ENCODE data around the gene PTPN4. TPM values are rescaled to one million over a fixed set of nuclear protein-coding genes. Genes with fewer than 3 reads are reported as not detected.

Gene PTPN4
- total and polyA plus RNA-seq, 2 of the 13 experiments (the other 11 are each of a cell fraction or from before 2014, with no cell fraction given), result 20.3 to 34.6 TPM

- TF ChIP-seq ETS1 (CRISPR knock-in tag; IDR thresholded peaks at IDR 0.05), result no peak
- no peak for TF ChIP-seq THYN1 (CRISPR knock-in tag; IDR thresholded peaks at IDR 0.05; ENCODE audit: borderline replicate concordance, low read depth)
These were observed 54.5 kb downstream of the PTPN4 start (continued) for GRCh38 chr2:119814216-119814615.

GRCh38 chr2:119818792-119819191, 59.1 kb downstream of the PTPN4 start:
- BruUV-seq (replicated peaks), result no TSS peak
- Histone ChIP-seq H3K27ac (ENCODE audit: extremely low read length, insufficient read depth, low read length) (peak overlapping the region; percentile 30), H3K9me3 (ENCODE audit: low read length) (no peaks in the 10 kb centered on the region), H2AFZ (ENCODE audit: low read length) (no peak overlapping the region), H4K20me1 (ENCODE audit: insufficient read depth, low read length) (0 out of 2 replicates have a peak, but pooled peaks cover 7% of the 10 kb centered on the region), H3K27me3 (ENCODE audit: control insufficient read depth in 1 of 2, insufficient read depth in 2 of 2, low read length in 2 of 2) (no peaks in the 10 kb centered on the region), H3K4me2 (ENCODE audit: low read depth, low read length) (no peak overlapping the region), H3K9ac (ENCODE audit: insufficient read depth, low read depth, low read length) (no peak overlapping the region), H3K36me3 (replicated peaks in 1 of 2; ENCODE audit: control insufficient read depth in 1 of 2, insufficient read depth in 2 of 2, low read length in 2 of 2) (peaks cover 0 to 6% of the 10 kb centered on the region in 2 experiments; a peak in 2 of 5 replicates), H3K4me1 (ENCODE audit: insufficient read depth, low read length) (peaks cover 24% of the 10 kb centered on the region), H3K4me3 (replicated peaks in 1 of 3; ENCODE audit: insufficient read depth in 1 of 3, low read depth in 2 of 3, low read length in 3 of 3) (no peak overlapping the region), H3K79me2 (ENCODE audit: insufficient read depth, low read length) (peaks cover 13% of the 10 kb centered on the region)
- ChIA-PET CTCF (ENCODE audit: low intra/inter-chr PET ratio, low total read pairs) (no interaction called here), POLR2A (interaction anchor here (1.4 kb wide), 1 partner anchor 59 kb away, joined by 4 read pairs; the partner anchor contains the start of gene PTPN4)
- ATAC-seq, result peak; percentile 75
- FAIRE-seq, result peak; percentile 4
- intact Hi-C loops (cut with micrococcal nuclease; ENCODE audit: unreplicated experiment), result no loop called here
- DNase-seq (ENCODE audit: low spot score), result peak; percentile 55
- WGBS (ENCODE audit: low lambda C conversion rate), result 35% methylated on average over 2 of the region's 2 CpGs
- in situ Hi-C loops (cut with HindIII; ENCODE audit: extremely low pct_ligation_motif_present, low pct_unique_long_range_greater_than_20kb), result no loop called here
- TF ChIP-seq ZFP1 (CRISPR knock-in tag; IDR thresholded peaks at IDR 0.05) (no peak), ZBED4 (CRISPR knock-in tag; IDR thresholded peaks at IDR 0.05; ENCODE audit: borderline replicate concordance) (no peak), ZNF543 (CRISPR knock-in tag; IDR thresholded peaks at IDR 0.05) (no peak), ARID3A (IDR thresholded peaks at IDR 0.05; ENCODE audit: low read depth, low read length) (peak; percentile 55; the same call in 1 of the 2 replicates), CEBPB (IDR thresholded peaks at IDR 0.05; ENCODE audit: borderline replicate concordance, low read depth, low read length) (peak; percentile 28; the same call in 1 of the 2 replicates), POGZ (CRISPR knock-in tag; IDR thresholded peaks at IDR 0.05) (0 out of 2 replicates have a peak, but pooled peaks have one; percentile 25), BCL6 (CRISPR knock-in tag; IDR thresholded peaks at IDR 0.05) (peak; percentile 55; the same call in 1 of the 2 replicates), ZNF768 (CRISPR knock-in tag; IDR thresholded peaks at IDR 0.05) (no peak), RFX1 (IDR thresholded peaks at IDR 0.05) (peak; percentile 29; the same call in 1 of the 2 replicates), FOXA3 (CRISPR knock-in tag; IDR thresholded peaks at IDR 0.05) (peak; percentile 52), RCOR2 (CRISPR knock-in tag; IDR thresholded peaks at IDR 0.05) (0 out of 2 replicates have a peak, but pooled peaks have one; percentile 27), ESRRA (CRISPR knock-in tag; IDR thresholded peaks at IDR 0.05; ENCODE audit: low read depth) (no peak), HNF4A (CRISPR knock-in tag; IDR thresholded peaks at IDR 0.05) (peak; percentile 65; the same call in 1 of the 2 replicates)

All from HepG2 (cell line).